ENCODE measurements around the gene SLC5A1.

The SLC5A1 gene

DNA sequence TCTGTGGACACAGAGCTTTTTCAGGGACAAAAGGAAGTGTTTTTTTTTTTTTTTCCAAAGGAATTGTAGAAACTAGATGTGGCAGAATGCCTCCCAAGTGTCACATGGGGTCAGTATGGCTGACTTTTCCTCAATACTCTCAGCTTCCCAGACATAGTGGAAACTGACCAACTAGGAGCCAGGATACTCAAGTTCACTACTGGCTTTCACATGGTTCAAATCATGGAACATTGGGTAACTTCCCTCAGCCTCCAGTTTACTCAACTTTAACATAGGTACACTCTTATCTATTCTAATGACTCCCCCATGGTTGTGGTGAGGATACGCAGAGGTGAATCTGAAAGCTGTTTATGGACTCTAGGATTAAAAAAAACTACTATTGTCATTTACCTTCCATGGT, 1.4 kb downstream of the SLC5A1 start:
- H3K4me1 ChIP-seq (ENCODE audit: low read length), result peaks cover 37% of the 10 kb centered on the region
- no peaks in the 10 kb centered on the region for H3K36me3 ChIP-seq (replicated peaks; ENCODE audit: insufficient read depth, low read length)
- no peak for DNase-seq
- H3F3A ChIP-seq (ENCODE audit: insufficient read depth, low read length), result peaks cover 6% of the 10 kb centered on the region; the same call in 1 of the 2 replicates
- H4K20me1 ChIP-seq (ENCODE audit: insufficient read depth, low read length), result no peaks in the 10 kb centered on the region
- H3K27me3 ChIP-seq (replicated peaks; ENCODE audit: insufficient read depth, low read length), result no peaks in the 10 kb centered on the region
- H3K4me3 ChIP-seq (ENCODE audit: low read length), result no peak overlapping the region
- H3K9me2 ChIP-seq (replicated peaks; ENCODE audit: insufficient read depth, low read length), result no peaks in the 10 kb centered on the region
- no peak overlapping the region for H3K27ac ChIP-seq (ENCODE audit: low read length)
- H3K9me3 ChIP-seq (replicated peaks; ENCODE audit: insufficient read depth, low read length), result no peaks in the 10 kb centered on the region
- 0 out of 2 replicates have a peak overlapping the region, but pooled peaks have one; percentile 0 for H3K4me2 ChIP-seq (ENCODE audit: low read depth, low read length)
- TF ChIP-seq, protein P1, sequence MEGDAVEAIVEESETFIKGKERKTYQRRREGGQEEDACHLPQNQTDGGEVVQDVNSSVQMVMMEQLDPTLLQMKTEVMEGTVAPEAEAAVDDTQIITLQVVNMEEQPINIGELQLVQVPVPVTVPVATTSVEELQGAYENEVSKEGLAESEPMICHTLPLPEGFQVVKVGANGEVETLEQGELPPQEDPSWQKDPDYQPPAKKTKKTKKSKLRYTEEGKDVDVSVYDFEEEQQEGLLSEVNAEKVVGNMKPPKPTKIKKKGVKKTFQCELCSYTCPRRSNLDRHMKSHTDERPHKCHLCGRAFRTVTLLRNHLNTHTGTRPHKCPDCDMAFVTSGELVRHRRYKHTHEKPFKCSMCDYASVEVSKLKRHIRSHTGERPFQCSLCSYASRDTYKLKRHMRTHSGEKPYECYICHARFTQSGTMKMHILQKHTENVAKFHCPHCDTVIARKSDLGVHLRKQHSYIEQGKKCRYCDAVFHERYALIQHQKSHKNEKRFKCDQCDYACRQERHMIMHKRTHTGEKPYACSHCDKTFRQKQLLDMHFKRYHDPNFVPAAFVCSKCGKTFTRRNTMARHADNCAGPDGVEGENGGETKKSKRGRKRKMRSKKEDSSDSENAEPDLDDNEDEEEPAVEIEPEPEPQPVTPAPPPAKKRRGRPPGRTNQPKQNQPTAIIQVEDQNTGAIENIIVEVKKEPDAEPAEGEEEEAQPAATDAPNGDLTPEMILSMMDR (IDR thresholded peaks at IDR 0.05; ENCODE audit: low read length), result no peak
- no peak for TF ChIP-seq EZH2phosphoT487 (IDR thresholded peaks at IDR 0.05; ENCODE audit: low read length)
- TF ChIP-seq EZH2 (optimal IDR thresholded peaks at IDR 0.05; ENCODE audit: low read depth, low read length), result no peak
- no peak overlapping the region for H2AFZ ChIP-seq (ENCODE audit: low read length)
- H3K79me2 ChIP-seq (ENCODE audit: low read length), result no peaks in the 10 kb centered on the region
- no peak overlapping the region for H3K9ac ChIP-seq (ENCODE audit: low read length)

DNA sequence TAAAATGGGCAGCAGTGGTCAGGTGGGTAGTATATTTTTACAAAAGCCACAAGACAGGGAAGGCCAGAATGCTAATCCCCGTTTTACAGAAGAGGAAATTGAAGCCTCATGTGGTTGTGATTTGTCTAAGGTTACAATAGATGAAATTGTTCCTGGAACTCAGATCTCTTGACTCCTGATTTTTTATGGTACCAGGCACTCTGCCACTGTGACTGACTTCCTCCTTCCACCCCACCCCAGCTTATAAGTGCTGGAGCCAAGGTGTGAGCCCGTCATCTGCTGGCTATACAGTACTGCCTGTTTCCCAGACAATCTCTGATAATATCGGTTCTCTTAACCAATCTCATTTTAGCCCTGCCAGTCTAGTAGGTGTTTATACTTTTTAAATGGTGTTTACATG, 1.9 kb downstream of the SLC5A1 start:
- Histone ChIP-seq H2AFZ (ENCODE audit: low read length) (no peak overlapping the region), H3K4me1 (ENCODE audit: low read length) (peaks cover 33% of the 10 kb centered on the region), H3K36me3 (replicated peaks; ENCODE audit: insufficient read depth, low read length) (no peaks in the 10 kb centered on the region), H3K9me3 (replicated peaks; ENCODE audit: insufficient read depth, low read length) (no peaks in the 10 kb centered on the region), H3K4me2 (ENCODE audit: low read depth, low read length) (0 out of 2 replicates have a peak overlapping the region, but pooled peaks have one; percentile 0), H4K20me1 (ENCODE audit: insufficient read depth, low read length) (no peaks in the 10 kb centered on the region), H3K27ac (ENCODE audit: low read length) (no peak overlapping the region), H3K9ac (ENCODE audit: low read length) (no peak overlapping the region), H3K4me3 (ENCODE audit: low read length) (no peak overlapping the region), H3K79me2 (ENCODE audit: low read length) (no peaks in the 10 kb centered on the region), H3K9me2 (replicated peaks; ENCODE audit: insufficient read depth, low read length) (no peaks in the 10 kb centered on the region), H3F3A (ENCODE audit: insufficient read depth, low read length) (peaks cover 6% of the 10 kb centered on the region; the same call in 1 of the 2 replicates), H3K27me3 (replicated peaks; ENCODE audit: insufficient read depth, low read length) (no peaks in the 10 kb centered on the region)
- TF ChIP-seq EZH2phosphoT487 (IDR thresholded peaks at IDR 0.05; ENCODE audit: low read length) (no peak), EZH2 (optimal IDR thresholded peaks at IDR 0.05; ENCODE audit: low read depth, low read length) (no peak)
- TF ChIP-seq, protein P1 (IDR thresholded peaks at IDR 0.05; ENCODE audit: low read length), result no peak
- no peak for DNase-seq

DNA sequence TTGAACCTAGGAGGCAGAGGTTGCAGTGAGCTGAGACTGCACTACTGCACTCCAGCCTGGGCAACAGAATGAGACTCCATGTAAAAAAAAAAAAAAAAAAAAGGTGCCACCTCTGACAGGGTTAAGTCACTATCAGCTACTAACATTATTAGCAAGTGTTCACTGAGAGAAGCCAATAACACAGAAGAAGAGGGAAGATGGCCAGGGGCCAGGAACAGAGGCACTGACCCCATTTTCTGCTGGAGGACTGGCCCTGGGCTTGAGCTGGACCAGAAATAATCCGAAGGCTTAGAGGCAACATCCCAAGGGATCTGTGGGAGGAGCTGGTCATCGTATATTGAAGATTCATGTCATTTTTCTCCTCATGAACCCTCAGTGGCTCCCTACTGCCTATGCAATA, 5.0 kb downstream of the SLC5A1 start:
- Histone ChIP-seq H2AFZ (ENCODE audit: low read length) (no peak overlapping the region), H3K9me2 (replicated peaks; ENCODE audit: insufficient read depth, low read length) (no peaks in the 10 kb centered on the region), H3K9me3 (replicated peaks; ENCODE audit: insufficient read depth, low read length) (no peaks in the 10 kb centered on the region), H3K79me2 (ENCODE audit: low read length) (no peaks in the 10 kb centered on the region), H3K4me1 (ENCODE audit: low read length) (peaks cover 18% of the 10 kb centered on the region), H3F3A (ENCODE audit: insufficient read depth, low read length) (no peaks in the 10 kb centered on the region), H3K27me3 (replicated peaks; ENCODE audit: insufficient read depth, low read length) (no peaks in the 10 kb centered on the region), H3K27ac (ENCODE audit: low read length) (no peak overlapping the region), H3K4me3 (ENCODE audit: low read length) (no peak overlapping the region), H3K9ac (ENCODE audit: low read length) (no peak overlapping the region), H4K20me1 (ENCODE audit: insufficient read depth, low read length) (no peaks in the 10 kb centered on the region), H3K4me2 (ENCODE audit: low read depth, low read length) (no peak overlapping the region), H3K36me3 (replicated peaks; ENCODE audit: insufficient read depth, low read length) (no peaks in the 10 kb centered on the region)
- no peak for DNase-seq
- TF ChIP-seq, protein P1 (IDR thresholded peaks at IDR 0.05; ENCODE audit: low read length), result no peak
- TF ChIP-seq EZH2phosphoT487 (IDR thresholded peaks at IDR 0.05; ENCODE audit: low read length) (no peak), EZH2 (optimal IDR thresholded peaks at IDR 0.05; ENCODE audit: low read depth, low read length) (no peak)

Data from MM.1S (cell line).